Stimulated activated effector memory CD8-positive, alpha-beta T cell treated with anti-CD3 and anti-CD28 coated beads, Interleukin-12 subunit alpha, Interleukin-12 subunit beta, amount 100 ng/mL, for 72 hours (primary cell): ENCODE measurements around the gene MCUR1.
"Not testable (repeated sequence)": the region's sequence is repeated elsewhere in the genome, so short reads cannot be mapped to it uniquely, and the experiment has no call there.

Experiments used
- ATAC-seq: fragments of 150-1000 bp; cut with Tn5 transposase; 2 replicates; pipeline ENCODE4 v1.10.0; 2021
- DNase-seq, 2 donors: peaks; one replicate each; pipeline ENCODE4 v3.0.0; 2021 to 2022; ENCODE audit warnings: low spot score in 2 of 2
- H3K27ac Mint-ChIP-seq: one replicate; pipeline ENCODE4 v1.8.0; 2022; ENCODE audit warnings: mild to moderate bottlenecking, mixed read lengths
- H3K36me3 Mint-ChIP-seq: one replicate; pipeline ENCODE4 v1.8.0; 2022; ENCODE audit warnings: mild to moderate bottlenecking, mixed read lengths
- H3K4me1 Mint-ChIP-seq: one replicate; pipeline ENCODE4 v1.8.0; 2022; ENCODE audit warnings: mixed read lengths
- H3K4me3 Mint-ChIP-seq: one replicate; pipeline ENCODE4 v1.8.0; 2022; ENCODE audit warnings: mild to moderate bottlenecking, mixed read lengths
- H3K9me3 Mint-ChIP-seq: one replicate; pipeline ENCODE4 v1.8.0; 2022; ENCODE audit warnings: mixed read lengths

The MCUR1 gene, protein sequence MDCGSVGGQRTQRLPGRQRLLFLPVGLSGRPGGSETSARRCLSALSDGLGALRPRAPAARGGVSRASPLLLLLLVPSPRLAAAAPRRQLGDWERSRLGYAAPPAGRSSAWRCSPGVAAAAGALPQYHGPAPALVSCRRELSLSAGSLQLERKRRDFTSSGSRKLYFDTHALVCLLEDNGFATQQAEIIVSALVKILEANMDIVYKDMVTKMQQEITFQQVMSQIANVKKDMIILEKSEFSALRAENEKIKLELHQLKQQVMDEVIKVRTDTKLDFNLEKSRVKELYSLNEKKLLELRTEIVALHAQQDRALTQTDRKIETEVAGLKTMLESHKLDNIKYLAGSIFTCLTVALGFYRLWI

DNA sequence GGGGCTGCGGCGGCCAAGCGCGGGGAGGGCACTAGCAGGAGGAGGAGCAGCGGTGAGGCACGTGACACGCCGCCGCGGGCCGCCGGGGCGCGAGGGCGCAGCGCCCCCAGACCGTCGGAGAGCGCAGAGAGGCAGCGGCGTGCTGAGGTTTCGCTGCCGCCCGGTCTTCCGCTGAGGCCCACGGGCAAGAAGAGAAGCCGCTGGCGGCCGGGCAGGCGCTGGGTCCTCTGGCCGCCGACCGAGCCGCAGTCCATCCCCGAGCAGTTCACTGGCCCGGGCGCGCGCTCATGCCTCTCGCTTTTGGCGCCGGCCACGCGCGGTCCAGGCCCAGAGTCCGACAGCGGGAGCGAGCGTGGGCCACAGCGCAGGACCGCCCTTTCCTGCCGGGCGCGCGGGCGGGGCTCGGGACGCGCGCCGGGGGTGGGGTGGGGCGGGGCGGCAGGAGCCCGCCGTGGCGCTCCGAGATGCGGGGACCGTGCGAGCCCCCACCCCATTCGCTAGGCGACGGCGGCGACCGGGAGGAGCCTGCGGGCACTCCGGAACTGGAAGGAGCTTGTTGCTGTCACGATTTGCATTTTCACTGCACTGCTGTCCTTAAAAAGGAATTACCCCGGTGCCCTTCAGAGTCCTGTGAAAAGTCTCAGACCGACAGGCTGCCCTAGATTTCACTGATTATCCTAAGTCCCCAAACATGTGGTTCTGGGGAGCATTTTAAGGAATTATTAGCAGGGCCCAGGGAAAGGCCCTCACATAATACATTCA lies at the start of gene MCUR1:
Gene MCUR1, minus strand, starts transcription at position 382 of the 762 bp plus-strand sequence. Its CDS starts 128 bp downstream, at position 254.
- DNase-seq (peak; percentile 69 to 87), ATAC-seq (peak; percentile 89)
- Mint-ChIP-seq H3K4me1 (peaks cover 29% of the 10 kb centered on the region), H3K9me3 (no peaks in the 10 kb centered on the region), H3K27ac (peak within 1 kb of the TSS; percentile 50), H3K4me3 (peak within 1 kb of the TSS; percentile 79), H3K36me3 (peaks cover under 1% of the 10 kb centered on the region)

DNA sequence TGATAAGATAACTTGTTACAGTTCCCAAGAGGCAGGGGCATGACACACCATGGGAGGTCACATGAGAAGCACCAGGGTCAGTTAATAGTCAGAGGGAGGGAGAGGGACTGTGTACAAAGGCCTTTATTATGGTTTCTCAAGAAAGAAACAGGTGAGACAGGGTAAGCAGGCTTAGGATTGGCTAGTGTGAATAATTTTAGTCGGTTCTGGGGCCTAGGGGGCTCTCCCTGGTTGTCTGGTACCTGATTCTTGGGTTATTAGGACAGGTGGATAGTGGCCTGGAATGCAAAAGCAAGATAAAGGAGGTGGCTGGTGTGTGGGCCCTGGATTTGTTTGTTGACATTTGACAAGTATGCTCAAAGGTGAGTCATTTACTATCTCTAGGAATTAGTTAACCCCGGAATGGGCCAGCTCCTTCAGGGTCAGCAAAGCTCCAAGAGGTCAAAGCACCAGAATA lies 49.4 kb upstream of the MCUR1 start:
- Mint-ChIP-seq H3K4me3 (no peak overlapping the region), H3K27ac (no peak overlapping the region), H3K9me3 (no peaks in the 10 kb centered on the region), H3K36me3 (no peaks in the 10 kb centered on the region), H3K4me1 (no peaks in the 10 kb centered on the region)
- no peak for ATAC-seq
- DNase-seq = no peak

DNA sequence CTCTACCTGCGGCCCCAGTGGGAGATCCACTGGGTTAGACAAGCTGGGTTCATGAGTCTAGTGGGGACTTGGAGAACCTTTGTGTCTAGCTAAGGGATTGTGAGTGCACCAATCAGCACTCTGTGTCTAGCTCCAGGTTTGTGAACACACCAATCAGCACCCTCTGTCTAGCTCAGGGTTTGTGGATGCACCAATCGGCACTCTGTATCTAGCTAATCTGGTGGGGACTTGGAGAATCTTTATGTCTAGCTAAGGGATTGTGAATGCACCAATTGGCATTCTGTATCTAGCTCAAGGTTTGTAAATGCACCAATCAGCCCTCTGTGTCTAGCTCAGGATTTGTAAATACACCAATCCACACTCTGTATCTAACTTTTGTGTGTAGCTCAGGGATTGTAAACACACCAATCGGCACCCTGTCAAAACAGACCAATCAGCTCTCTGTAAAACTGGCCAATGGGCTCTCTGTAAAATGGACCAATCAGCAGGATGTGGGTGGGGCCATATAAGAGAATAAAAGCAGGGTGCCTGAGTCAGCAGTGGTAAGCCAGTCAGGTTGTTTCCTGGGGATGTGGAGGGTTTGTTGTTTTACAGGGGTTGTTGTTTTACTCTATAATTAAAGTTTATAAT lies 46.3 kb upstream of the MCUR1 start:
- not testable (repeated sequence) for ATAC-seq, H3K9me3 Mint-ChIP-seq, H3K4me1 Mint-ChIP-seq, DNase-seq, H3K36me3 Mint-ChIP-seq, H3K27ac Mint-ChIP-seq
- H3K4me3 Mint-ChIP-seq = peak overlapping the region; percentile 6

DNA sequence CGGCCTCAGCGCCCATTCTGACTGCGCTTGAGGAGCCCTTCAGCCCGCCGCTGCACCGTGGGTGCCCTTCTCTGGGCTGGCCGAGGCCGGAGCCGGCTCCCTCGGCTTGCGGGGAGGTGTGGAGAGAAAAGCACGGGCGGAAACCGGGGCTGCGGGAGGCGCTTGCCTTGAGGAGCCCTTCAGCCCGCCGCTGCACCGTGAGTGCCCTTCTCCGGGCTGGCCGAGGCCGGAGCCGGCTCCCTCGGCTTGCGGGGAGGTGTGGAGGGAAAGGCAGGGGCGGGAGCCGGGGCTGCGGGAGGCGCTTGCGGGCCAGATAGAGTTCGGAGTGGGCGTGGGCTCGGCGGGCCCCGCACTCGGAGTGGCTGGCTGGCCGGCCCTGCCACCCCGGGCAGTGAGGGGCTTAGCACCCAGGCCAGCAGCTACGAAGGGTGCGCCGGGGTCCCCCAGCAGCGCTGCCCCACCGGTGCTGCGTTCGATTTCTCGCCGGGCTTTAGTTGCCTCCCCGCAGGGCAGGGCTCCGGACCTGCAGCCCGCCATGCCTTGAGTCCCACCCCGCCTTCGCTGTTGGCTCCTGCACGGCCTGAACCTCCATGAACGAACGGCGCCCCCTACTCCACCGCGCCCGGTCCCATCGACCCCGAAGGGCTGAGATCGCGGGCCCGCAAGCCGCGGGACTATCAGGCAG lies 45.7 kb upstream of the MCUR1 start:
- DNase-seq (no peak), ATAC-seq (no peak)
- Mint-ChIP-seq H3K4me1 (no peaks in the 10 kb centered on the region), H3K27ac (no peak overlapping the region), H3K36me3 (no peaks in the 10 kb centered on the region), H3K9me3 (no peaks in the 10 kb centered on the region), H3K4me3 (peak overlapping the region; percentile 6)

DNA sequence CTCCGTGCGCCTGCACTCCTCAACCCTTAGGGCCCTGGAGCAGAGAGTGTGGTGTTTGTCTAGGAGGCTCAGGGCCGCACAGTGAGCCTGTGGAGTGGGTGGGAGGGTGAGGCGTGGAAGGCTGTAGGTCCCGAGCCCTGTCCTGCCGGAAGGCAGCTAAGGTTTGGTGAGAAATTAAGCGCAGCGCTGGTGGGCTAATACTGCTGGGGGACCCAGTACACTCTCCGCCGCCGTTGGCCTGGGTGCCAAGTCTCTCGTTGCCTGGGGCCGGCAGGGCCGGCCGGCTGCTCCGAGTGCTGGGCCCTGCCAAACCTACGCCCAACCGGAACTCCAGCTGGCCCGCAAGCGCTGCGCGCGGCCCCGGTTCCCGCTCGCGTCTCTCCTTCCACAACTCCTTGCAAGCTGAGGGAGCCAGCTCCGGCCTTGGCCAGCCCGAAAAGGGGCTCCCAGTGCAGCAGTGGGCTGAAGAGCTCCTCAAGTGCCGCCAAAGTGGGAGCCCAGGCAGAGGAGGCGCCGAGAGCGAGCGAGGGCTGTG lies 40.4 kb upstream of the MCUR1 start:
- Mint-ChIP-seq H3K27ac (no peak overlapping the region), H3K9me3 (no peaks in the 10 kb centered on the region), H3K36me3 (no peaks in the 10 kb centered on the region), H3K4me1 (no peaks in the 10 kb centered on the region), H3K4me3 (no peak overlapping the region)
- ATAC-seq (no peak), DNase-seq (peak in 1 of 2 donors; percentile 38)

DNA sequence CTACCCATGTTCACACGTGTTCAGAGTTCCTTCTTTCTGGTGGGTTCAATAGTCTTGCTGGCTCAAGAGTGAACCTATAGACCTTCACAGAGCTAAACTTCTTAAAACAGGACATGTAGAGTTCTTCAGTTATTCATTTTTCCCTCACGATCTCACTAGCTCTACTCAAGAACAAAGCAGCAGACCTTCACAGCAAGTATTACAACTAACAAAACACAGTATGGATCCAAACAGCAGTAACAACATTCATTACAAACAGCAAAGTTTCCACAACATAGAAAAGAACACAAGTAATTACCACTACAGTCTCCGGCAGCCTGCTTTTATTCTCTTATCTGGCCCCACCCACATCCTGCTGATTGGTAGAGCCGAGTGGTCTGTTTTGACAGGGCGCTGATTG lies 39.5 kb upstream of the MCUR1 start:
- H3K9me3 Mint-ChIP-seq = no peaks in the 10 kb centered on the region
- no peak overlapping the region for H3K4me3 Mint-ChIP-seq
- H3K36me3 Mint-ChIP-seq = no peaks in the 10 kb centered on the region
- ATAC-seq (no peak), DNase-seq (no peak)
- no peaks in the 10 kb centered on the region for H3K4me1 Mint-ChIP-seq
- no peak overlapping the region for H3K27ac Mint-ChIP-seq

DNA sequence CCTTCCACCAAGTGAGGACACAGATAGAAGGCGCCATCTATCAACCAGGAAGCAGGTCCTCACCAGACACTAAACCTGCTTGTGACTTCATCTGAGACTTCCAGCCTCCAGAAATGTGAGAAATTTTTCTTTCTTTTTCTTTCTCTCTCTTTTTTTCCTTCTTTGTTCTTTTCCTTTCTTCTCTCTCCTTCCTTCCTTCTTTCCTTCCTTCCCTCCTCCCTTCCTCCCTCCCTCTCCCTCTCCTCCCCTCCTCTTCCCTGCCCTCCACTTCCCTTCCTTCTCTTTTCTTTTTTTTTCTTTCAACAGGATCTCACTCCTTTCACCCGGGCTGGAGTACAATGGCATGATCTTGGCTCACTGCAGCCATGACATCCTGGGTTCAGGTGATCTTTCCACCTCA lies 37.4 kb upstream of the MCUR1 start:
- Mint-ChIP-seq H3K27ac (no peak overlapping the region), H3K9me3 (no peaks in the 10 kb centered on the region), H3K4me3 (no peak overlapping the region), H3K4me1 (no peaks in the 10 kb centered on the region), H3K36me3 (no peaks in the 10 kb centered on the region)
- ATAC-seq = no peak
- DNase-seq = no peak

DNA sequence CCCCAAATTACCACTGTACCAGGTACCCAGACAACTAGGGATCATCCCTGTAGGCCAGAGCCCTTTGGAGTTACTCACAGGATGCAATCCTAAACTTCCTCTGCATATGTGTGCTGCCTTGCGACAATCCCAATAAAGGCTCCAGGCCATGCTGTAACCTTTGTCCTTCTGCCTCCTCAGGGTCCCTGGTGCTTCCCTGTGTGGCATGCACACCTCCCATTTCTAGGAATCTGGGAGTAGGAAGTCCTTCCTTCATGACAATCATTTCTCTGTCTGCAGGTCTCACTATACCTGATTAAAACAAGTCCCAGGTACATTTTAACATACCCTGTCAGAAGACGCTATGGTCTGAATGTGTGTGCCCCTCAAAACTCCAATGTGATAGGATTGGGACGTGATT lies 37.0 kb upstream of the MCUR1 start:
- no peaks in the 10 kb centered on the region for H3K9me3 Mint-ChIP-seq
- no peak for ATAC-seq
- H3K36me3 Mint-ChIP-seq = no peaks in the 10 kb centered on the region
- H3K4me3 Mint-ChIP-seq = no peak overlapping the region
- H3K4me1 Mint-ChIP-seq = no peaks in the 10 kb centered on the region
- DNase-seq = no peak
- no peak overlapping the region for H3K27ac Mint-ChIP-seq

DNA sequence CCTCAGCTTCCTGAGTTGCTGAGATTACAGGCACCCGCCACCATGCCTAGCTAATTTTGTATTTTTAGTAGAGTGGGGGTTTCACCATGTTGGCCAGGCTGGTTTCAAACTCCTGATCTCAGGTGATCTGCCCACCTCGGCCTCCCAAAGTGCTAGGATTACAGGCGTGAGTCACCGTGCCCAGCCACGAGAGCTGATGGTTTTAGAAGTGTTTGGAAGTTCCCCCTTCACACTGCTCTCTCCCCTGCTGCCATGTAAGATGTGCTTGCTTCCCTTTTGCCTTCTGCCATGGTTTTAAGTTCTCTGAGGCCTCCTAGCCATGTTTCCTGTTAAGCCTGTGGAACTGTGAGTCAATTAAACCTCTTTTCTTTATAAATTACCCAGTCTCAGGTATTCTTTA lies 36.3 kb upstream of the MCUR1 start:
- not testable (repeated sequence) for H3K4me3 Mint-ChIP-seq, H3K4me1 Mint-ChIP-seq, DNase-seq, H3K36me3 Mint-ChIP-seq, ATAC-seq, H3K27ac Mint-ChIP-seq, H3K9me3 Mint-ChIP-seq

DNA sequence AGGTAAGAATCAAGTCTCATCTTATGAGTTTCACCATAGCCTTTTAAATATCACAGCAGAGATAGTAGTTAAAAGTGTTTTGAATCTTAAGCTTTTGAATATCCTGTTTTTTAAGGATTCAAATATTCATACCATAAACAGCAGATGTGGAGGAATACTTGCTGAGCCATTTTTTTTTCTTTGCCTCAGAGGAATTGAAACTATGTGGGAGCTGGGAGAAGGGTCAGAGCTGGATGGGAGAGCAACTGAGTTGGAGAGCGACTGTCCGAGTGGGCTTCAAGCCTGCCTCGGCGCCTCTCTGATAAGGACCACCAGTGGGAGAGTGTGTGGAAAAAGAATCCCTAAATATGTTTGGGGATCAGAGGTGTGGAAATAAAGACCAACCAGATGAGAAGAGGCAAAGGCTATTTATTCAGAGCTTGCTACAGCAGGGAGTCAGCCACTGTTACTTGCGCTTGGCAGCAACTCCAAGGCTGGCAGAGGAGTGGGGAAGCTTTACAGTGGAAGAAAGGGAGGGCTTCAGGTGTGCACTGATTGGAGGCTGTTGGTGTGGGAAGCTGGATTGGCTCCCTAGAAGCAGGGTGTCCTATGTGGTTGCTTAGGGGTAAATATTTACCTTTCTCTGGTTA lies 34.3 kb upstream of the MCUR1 start:
- Mint-ChIP-seq H3K9me3 (no peaks in the 10 kb centered on the region), H3K4me1 (no peaks in the 10 kb centered on the region), H3K4me3 (no peak overlapping the region), H3K27ac (no peak overlapping the region), H3K36me3 (no peaks in the 10 kb centered on the region)
- no peak for DNase-seq
- ATAC-seq = no peak

DNA sequence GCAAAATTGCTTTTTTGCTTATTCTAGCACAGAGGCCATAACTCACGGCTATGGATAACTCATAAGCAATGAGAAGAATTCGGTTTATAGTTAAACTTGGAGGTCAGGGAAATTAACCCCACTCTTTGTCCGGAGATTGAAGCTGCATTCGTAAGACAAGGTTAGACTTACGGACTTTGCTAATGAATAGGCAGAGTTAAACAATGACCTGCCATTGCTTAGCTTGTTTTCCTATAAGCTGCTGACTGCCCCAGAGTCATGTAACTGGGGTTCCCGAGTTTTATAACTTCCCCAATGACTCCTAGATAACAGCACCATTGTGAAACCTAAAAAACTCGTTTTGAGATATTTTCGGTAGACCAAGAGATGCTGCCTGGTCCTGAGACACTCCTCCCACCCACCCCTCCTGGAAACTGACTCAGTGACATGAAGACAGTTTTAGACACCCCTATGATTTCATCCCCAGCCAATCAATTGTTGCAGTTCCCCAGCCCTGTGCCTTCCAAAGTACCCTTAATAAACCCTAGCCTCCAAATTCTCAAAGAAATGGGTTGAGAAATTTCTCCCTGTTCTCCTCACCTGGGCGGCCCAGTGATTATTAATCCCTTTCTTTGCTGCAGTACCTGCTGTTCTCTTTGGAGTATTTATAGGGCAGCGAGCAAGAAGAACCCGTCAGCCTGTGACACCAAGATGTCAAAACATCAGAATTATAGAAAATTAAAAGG lies 33.1 kb upstream of the MCUR1 start:
- DNase-seq = peak in 1 of 2 donors; percentile 25
- no peaks in the 10 kb centered on the region for H3K36me3 Mint-ChIP-seq
- H3K4me3 Mint-ChIP-seq = no peak overlapping the region
- no peaks in the 10 kb centered on the region for H3K4me1 Mint-ChIP-seq
- ATAC-seq = no peak
- H3K9me3 Mint-ChIP-seq = no peaks in the 10 kb centered on the region
- H3K27ac Mint-ChIP-seq = no peak overlapping the region

DNA sequence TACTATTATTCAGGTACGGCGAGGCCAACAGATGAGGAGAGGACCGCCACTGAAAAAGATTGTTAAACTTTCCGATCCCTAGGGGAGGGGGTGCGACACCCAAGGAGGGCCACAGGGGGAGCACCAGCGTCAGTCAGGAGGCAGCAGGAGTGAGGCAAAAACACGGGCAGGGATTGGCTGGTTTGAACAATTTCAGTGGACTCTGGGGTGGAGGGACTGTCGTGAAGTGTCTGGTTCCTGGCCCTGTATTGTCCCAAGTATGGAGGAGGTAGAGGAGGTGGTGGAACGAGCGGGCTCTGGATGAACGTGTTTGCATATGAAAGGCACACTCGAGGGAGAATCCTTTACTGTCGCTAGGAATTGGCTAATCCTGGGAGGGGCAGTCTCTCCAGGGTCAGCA lies 32.5 kb upstream of the MCUR1 start:
- Mint-ChIP-seq H3K4me1 (no peaks in the 10 kb centered on the region), H3K36me3 (no peaks in the 10 kb centered on the region), H3K9me3 (no peaks in the 10 kb centered on the region), H3K4me3 (no peak overlapping the region), H3K27ac (no peak overlapping the region)
- ATAC-seq (no peak), DNase-seq (no peak)

DNA sequence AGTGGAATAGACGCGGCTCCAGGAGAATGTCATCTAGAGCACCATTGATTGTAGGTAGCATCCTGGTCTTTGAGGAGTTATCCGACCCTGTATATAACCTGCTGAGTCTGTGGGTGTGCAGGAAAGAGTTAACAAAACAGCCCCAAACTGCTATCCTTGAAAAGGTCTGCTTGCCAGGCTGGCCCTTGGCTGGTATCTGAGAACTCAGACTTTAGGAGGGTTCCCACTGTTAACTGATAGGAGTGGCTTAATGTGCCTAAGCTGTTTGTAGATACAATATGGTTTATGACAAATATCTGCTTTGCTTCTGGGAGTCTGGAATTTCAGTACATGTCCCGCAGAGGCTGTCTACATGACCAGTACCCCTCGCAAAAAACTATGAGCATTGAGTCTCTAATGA lies 27.6 kb upstream of the MCUR1 start:
- peak in 1 of 2 donors; percentile 45 for DNase-seq
- no peak for ATAC-seq
- H3K36me3 Mint-ChIP-seq = no peaks in the 10 kb centered on the region
- H3K27ac Mint-ChIP-seq = no peak overlapping the region
- no peak overlapping the region for H3K4me3 Mint-ChIP-seq
- H3K4me1 Mint-ChIP-seq = no peaks in the 10 kb centered on the region
- no peaks in the 10 kb centered on the region for H3K9me3 Mint-ChIP-seq

DNA sequence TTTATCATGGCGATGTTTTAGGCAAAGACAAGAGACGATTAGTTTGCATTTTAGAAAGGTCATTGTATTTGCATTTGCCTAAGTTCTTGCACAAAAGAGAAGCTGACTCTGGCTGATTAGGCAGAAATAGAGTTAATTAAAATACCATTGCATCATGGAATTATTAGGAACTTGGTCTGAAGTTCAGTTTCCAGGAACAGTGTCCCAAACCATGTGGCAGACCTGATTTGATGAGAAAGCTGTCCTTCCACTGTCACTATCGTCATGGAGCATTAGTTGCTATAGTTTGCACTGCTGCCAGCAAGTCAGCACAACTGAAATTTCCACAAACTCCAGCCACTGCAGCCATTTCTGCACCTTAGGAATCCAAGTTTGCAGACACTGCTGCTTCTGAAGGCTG lies 24.3 kb upstream of the MCUR1 start:
- H3K27ac Mint-ChIP-seq = no peak overlapping the region
- no peak for DNase-seq

More for the DNA sequence above, 24.3 kb upstream of the MCUR1 start:
- no peaks in the 10 kb centered on the region for H3K36me3 Mint-ChIP-seq
- no peaks in the 10 kb centered on the region for H3K9me3 Mint-ChIP-seq
- ATAC-seq = no peak
- H3K4me3 Mint-ChIP-seq = no peak overlapping the region
- H3K4me1 Mint-ChIP-seq = no peaks in the 10 kb centered on the region
